Testis (tissue), 5 donors: ENCODE data around the gene CENPV. TPM values are rescaled to one million over a fixed set of nuclear protein-coding genes. Genes with fewer than 3 reads are reported as not detected.
"Not testable (repeated sequence)": the region's sequence is repeated elsewhere in the genome, so short reads cannot be mapped to it uniquely, and the experiment has no call there.

Experiments
- DNase-seq: peaks from one replicate; pipeline ENCODE4 v3.0.0-alpha.2; 2019
- H3K27ac ChIP-seq, 2 donors: fragments of 200-600 bp; sonication (generic); one replicate each; pipeline ENCODE4 v1.5.1; 2019
- H3K27me3 ChIP-seq: fragments of 200-600 bp; sonication (generic); one replicate; pipeline ENCODE4 v1.5.1; 2019
- H3K36me3 ChIP-seq: fragments of 200-600 bp; sonication (generic); one replicate; pipeline ENCODE4 v1.5.1; 2017; ENCODE audit warnings: low read depth; ENCODE audit errors: missing control alignments
- H3K4me1 ChIP-seq: fragments of 200-600 bp; sonication (generic); one replicate; pipeline ENCODE4 v1.5.1; 2019
- H3K4me3 ChIP-seq, 2 donors: fragments of 200-600 bp; sonication (generic); one replicate each; pipeline ENCODE4 v1.5.1; 2017 to 2019
- H3K9me3 ChIP-seq: fragments of 200-600 bp; sonication (generic); one replicate; pipeline ENCODE4 v1.5.1; 2017
- CTCF ChIP-seq, 3 experiments: fragments of 450-650 bp in 2 of 3; fragments of 200-600 bp in 1 of 3; sonication (generic) in 1 of 3; IDR thresholded peaks; one replicate each; pipeline ENCODE4 v1.5.1; 2016 to 2019; ENCODE audit warnings: antibody characterized with exemption in 3 of 3, mild to moderate bottlenecking in 2 of 3, moderate library complexity in 1 of 3
- POLR2A ChIP-seq: fragments of 450-650 bp; IDR thresholded peaks from one replicate; pipeline ENCODE4 v1.6.1; 2017; ENCODE audit warnings: antibody characterized with exemption, mild to moderate bottlenecking, moderate library complexity
- WGBS, 2 donors: methylation state at CpG; one replicate each; pipeline ENCODE4 v1.1.5; 2018; 5-methylcytosine and 5-hydroxymethylcytosine counted together
- intact Hi-C: fragments of 100-400 bp; cut with DNase I; formaldehyde crosslinking; loops from one replicate; pipeline ENCODE4 v1.15.1; 2023; ENCODE audit warnings: low total_unique reads
- long read RNA-seq, 2 donors: transcript quantifications; one replicate each; lab custom pipeline, GENCODE V29; 2026
- polyA plus RNA-seq: library from polyadenylated mRNA; stranded (reverse); fragments of 350-450 nt; fragmentation: Illumina TruSeq; extraction: RNeasy Lipid Tissue Mini Kit (QIAGEN cat#74804); gene quantifications from one replicate; pipeline ENCODE4 v1.2.3, GENCODE V29; 2014; ENCODE audit warnings: low read depth, low replicate concordance; ENCODE audit not compliant: insufficient read depth
- total RNA-seq, 2 donors: library from RNA; depleted of rRNA; stranded (reverse); fragments of >200 nt; gene quantifications; one replicate each; pipeline ENCODE4 v1.2.3, GENCODE V29; 2016

CENPV gene
- total RNA-seq (100 to 1,000 TPM in 1 of 2 donors, 10 to 100 TPM in 1; 73.5 to 119 TPM), polyA plus RNA-seq (82.3 TPM)
- long read RNA-seq, donor 1, transcript CENPV-201 (5 exons, 1,165 nt): major isoform, 11 of 591 reads
- long read RNA-seq, donor 1, partial matches to known transcripts: 381 of 591 reads
- long read RNA-seq, donor 1, other reads (novel, unspliced or antisense): 194 of 591 reads
- long read RNA-seq, donor 2, transcript CENPV-201 (5 exons, 1,165 nt): major isoform, 10 of 14 reads
- long read RNA-seq, donor 2, partial matches to known transcripts: 0 of 14 reads
- long read RNA-seq, donor 2, other reads (novel, unspliced or antisense): 0 of 14 reads

- H3K4me1 ChIP-seq: peaks cover 4% of the 10 kb centered on the region
- intact Hi-C loops: no loop called here
- H3K9me3 ChIP-seq: no peaks in the 10 kb centered on the region
- TF ChIP-seq CTCF (IDR thresholded peaks at IDR 0.05): peak in 1 of 3 experiments; percentile 51
- no peak for TF ChIP-seq POLR2A
- peak; percentile 59 for DNase-seq
- no peaks in the 10 kb centered on the region for H3K27me3 ChIP-seq
- H3K36me3 ChIP-seq: no peaks in the 10 kb centered on the region
- peak within 1 kb of the TSS; percentile 76 to 78 for H3K4me3 ChIP-seq
- 38 to 64% methylated on average over 14 to 29 of the region's 83 CpGs for WGBS, 2 donors
- H3K27ac ChIP-seq: peak within 1 kb of the TSS; percentile 82 to 83
Measured at GRCh38 chr17:16353317-16354174, at the start of gene CENPV. Gene CENPV (minus strand): TSS chr17:16353469. CDS start chr17:16353436, 33 bp downstream.

- Histone ChIP-seq H3K4me1 (no peaks in the 10 kb centered on the region), H3K27ac (no peak overlapping the region), H3K9me3 (no peaks in the 10 kb centered on the region), H3K4me3 (no peak overlapping the region), H3K27me3 (no peaks in the 10 kb centered on the region), H3K36me3 (no peaks in the 10 kb centered on the region)
- TF ChIP-seq POLR2A (no peak), CTCF (IDR thresholded peaks at IDR 0.05) (no peak)
- WGBS, 2 donors: 70 to 85% methylated on average over 8 to 9 of the region's 9 CpGs
- no peak for DNase-seq
- intact Hi-C loops: no loop called here
Measured at GRCh38 chr17:16398270-16399267, 45.3 kb upstream of the CENPV start.

GRCh38 chr17:16396693-16397092 lies 43.4 kb upstream of the CENPV start:
- H3K27ac ChIP-seq: peak overlapping the region in 1 of 2 donors; percentile 66
- H3K9me3 ChIP-seq, H3K4me3 ChIP-seq, H3K27me3 ChIP-seq, H3K4me1 ChIP-seq, DNase-seq, intact Hi-C loops, H3K36me3 ChIP-seq: not testable (repeated sequence)
- WGBS, 2 donors: 57 to 72% methylated on average over 2 of the region's 2 CpGs

DNA sequence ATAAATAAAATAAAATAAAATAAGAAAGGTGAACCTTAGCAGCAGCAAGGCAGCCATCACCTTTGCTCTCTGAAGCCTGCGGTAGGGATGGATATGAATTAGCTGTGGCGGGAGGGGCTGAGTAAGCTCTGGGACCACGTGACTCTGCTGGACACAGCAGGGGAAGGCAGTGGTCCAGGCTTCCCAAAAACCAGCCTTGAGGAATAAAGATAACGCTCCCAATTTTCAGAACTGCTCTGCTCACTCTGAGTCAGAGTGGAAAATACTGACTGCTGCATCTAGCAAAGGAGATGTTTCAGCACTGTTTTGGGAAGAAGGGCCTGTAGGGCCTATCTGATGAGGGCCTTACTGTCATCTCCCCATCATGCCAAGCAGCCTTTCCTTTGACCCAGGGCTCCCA lies 42.6 kb upstream of the CENPV start:
- WGBS, 2 donors: 56 to 63% methylated on average over 4 of the region's 4 CpGs
- H3K4me1 ChIP-seq, H3K4me3 ChIP-seq, H3K27me3 ChIP-seq, intact Hi-C loops, H3K9me3 ChIP-seq, H3K36me3 ChIP-seq: not testable (repeated sequence)
- DNase-seq: peak; percentile 60
- H3K27ac ChIP-seq: peak overlapping the region in 1 of 2 donors; percentile 66

- WGBS, 2 donors: 94 to 96% methylated on average over 11 of the region's 11 CpGs
- H3K27me3 ChIP-seq, H3K27ac ChIP-seq, intact Hi-C loops, H3K36me3 ChIP-seq, DNase-seq, H3K4me3 ChIP-seq, H3K4me1 ChIP-seq, H3K9me3 ChIP-seq: not testable (repeated sequence)
Measured at GRCh38 chr17:16392491-16392890, 39.2 kb upstream of the CENPV start.
